Fibroblast of the aortic adventitia (primary cell): ENCODE measurements around the gene CYP26B1. TPM values are rescaled to one million over a fixed set of nuclear protein-coding genes. Genes with fewer than 3 reads are reported as not detected.

Experiments used
- DNase-seq: peaks from one replicate; pipeline ENCODE4 v3.0.0-alpha.2; 2010; ENCODE audit warnings: low read depth
- H3K4me3 ChIP-seq: 2 replicates; pipeline ENCODE4 v1.5.1; 2011; ENCODE audit warnings: low read depth, mild to moderate bottlenecking, control low read depth, low read length, moderate library complexity
- CTCF ChIP-seq: IDR thresholded peaks from 2 replicates; pipeline ENCODE4 v1.5.1; 2011; ENCODE audit warnings: mild to moderate bottlenecking, low read length, control low read depth, inconsistent platforms; ENCODE audit not compliant: insufficient read depth
- total RNA-seq: library from RNA; depleted of rRNA; stranded (reverse); fragments of >200 nt; gene quantifications from 2 replicates; pipeline ENCODE4 v1.2.3, GENCODE V29; 2012; ENCODE audit warnings: low replicate concordance

Gene CYP26B1
- total RNA-seq, 1 donor = 2.5 TPM

DNA sequence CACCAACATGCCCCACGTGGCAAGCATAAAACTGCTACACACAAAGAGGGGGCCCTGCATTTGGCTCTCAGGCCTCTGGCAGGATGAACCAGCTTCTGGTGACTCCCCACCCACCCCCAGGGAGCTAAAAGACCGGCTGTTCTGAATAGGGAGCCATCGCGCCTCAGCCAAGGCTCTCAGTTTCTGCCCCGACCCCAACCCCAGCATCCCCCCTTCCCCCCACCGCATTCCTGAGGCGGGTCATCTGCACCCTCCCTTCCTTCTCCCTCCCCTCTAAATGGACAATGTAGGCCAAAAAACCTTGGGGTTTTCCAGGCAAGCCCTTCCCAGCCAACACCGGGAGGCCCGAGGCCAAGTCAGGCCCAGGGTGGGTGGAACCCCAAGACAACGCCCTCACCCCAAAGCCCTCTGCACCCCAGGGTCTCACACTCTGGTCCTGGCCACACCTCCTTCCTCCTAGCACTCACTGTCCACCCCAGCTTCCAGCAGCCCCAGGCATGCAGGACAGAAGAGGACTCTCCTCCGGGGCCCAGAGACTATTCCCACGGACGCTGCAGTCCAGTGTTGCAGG is 5.7 kb downstream of the CYP26B1 start:
- DNase-seq = no peak
- no peak overlapping the region for H3K4me3 ChIP-seq
- no peak for TF ChIP-seq CTCF

- DNase-seq = no peak
- no peak overlapping the region for H3K4me3 ChIP-seq
- no peak for TF ChIP-seq CTCF
Observed at GRCh38 chr2:72141032-72141645, 6.5 kb downstream of the CYP26B1 start.

DNA sequence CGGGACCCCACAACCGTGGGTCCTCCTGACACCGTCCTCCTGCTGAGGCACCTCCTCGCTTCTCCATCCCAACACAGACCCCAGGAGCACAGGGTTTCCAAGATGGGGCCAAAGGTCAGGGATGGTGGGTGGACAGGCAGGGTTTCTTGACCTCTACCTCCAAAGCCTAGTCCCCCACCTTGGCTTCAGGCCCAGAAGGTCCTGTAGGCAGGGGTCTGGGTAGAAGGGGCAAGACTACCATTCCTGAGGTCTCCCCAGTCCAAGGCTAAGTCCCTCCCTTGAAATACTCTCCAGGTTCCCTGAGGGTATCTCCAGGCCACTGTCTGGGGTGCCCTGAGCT is 7.1 kb downstream of the CYP26B1 start:
- TF ChIP-seq CTCF = no peak
- no peak for DNase-seq

GRCh38 chr2:72139874-72140620 is 7.6 kb downstream of the CYP26B1 start:
- H3K4me3 ChIP-seq = no peak overlapping the region
- no peak for DNase-seq
- TF ChIP-seq CTCF = no peak

More for the DNA sequence above, 7.1 kb downstream of the CYP26B1 start:
- H3K4me3 ChIP-seq = no peak overlapping the region

DNA sequence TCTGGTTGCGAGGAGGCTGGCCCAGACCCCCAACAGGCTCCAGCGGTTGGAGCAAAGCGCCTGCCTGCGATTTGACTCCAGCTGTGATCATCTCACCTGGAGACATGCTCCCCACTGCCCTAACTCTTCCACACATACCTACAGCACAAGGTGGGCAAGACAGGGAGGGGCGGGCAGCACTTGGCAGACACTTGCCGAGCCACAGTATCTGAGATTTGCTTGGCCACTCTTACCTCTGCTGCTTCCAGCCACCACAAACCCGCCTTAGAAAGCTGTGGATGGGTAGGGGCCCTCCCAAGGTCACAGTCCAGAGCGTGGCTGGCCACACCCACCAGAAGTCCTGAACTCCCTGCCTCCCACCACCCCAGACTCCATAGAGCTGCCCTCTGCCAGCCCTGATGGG is 8.2 kb downstream of the CYP26B1 start:
- H3K4me3 ChIP-seq = no peak overlapping the region
- no peak for TF ChIP-seq CTCF
- DNase-seq = no peak

- TF ChIP-seq CTCF = no peak
- no peak overlapping the region for H3K4me3 ChIP-seq
- DNase-seq = no peak
Observed at GRCh38 chr2:72138921-72139381, 8.7 kb downstream of the CYP26B1 start.
